ENCODE measurements around the gene UTS2R.

- no peak for TF ChIP-seq CTCF (IDR thresholded peaks at IDR 0.05)
- TF ChIP-seq EZH2 (IDR thresholded peaks at IDR 0.05): no peak
- no peak for TF ChIP-seq EZH2phosphoT487 (IDR thresholded peaks at IDR 0.05)
Observed at GRCh38 chr17:82415336-82415735, 43.8 kb downstream of the UTS2R start.
